Ectodermal cell (in vitro differentiated cells): Measurements from ENCODE around the gene SEC14L1.

ENCODE experiments used
- H3K27ac ChIP-seq: 2 replicates; pipeline ENCODE4 v1.7.0; 2013; ENCODE audit warnings: mild to moderate bottlenecking, low read depth, low read length; ENCODE audit not compliant: insufficient read depth, poor library complexity, severe bottlenecking
- H3K27me3 ChIP-seq: 2 replicates; pipeline ENCODE4 v1.7.0; 2013; ENCODE audit warnings: mild to moderate bottlenecking, low read length; ENCODE audit not compliant: insufficient read depth, control insufficient read depth, poor library complexity, severe bottlenecking
- H3K36me3 ChIP-seq: one replicate; pipeline ENCODE4 v1.7.0; 2013; ENCODE audit warnings: low read length; ENCODE audit not compliant: control insufficient read depth, insufficient read depth
- H3K4me1 ChIP-seq: one replicate; pipeline ENCODE4 v1.7.0; 2013; ENCODE audit warnings: low read length; ENCODE audit not compliant: control insufficient read depth, insufficient read depth
- H3K4me3 ChIP-seq: 2 replicates; pipeline ENCODE4 v1.7.0; 2013; ENCODE audit warnings: low read depth, low read length, control low read depth; ENCODE audit not compliant: insufficient read depth
- H3K9me3 ChIP-seq: 2 replicates; pipeline ENCODE4 v1.7.0; 2013; ENCODE audit warnings: mild to moderate bottlenecking, low read length, moderate library complexity; ENCODE audit not compliant: control insufficient read depth
- WGBS, 2 experiments: methylation state at CpG; one replicate each; pipeline ENCODE4 v1.1.7; 2013; ENCODE audit warnings: missing lambda C conversion rate in 2 of 2; 5-methylcytosine and 5-hydroxymethylcytosine counted together

Gene SEC14L1

DNA sequence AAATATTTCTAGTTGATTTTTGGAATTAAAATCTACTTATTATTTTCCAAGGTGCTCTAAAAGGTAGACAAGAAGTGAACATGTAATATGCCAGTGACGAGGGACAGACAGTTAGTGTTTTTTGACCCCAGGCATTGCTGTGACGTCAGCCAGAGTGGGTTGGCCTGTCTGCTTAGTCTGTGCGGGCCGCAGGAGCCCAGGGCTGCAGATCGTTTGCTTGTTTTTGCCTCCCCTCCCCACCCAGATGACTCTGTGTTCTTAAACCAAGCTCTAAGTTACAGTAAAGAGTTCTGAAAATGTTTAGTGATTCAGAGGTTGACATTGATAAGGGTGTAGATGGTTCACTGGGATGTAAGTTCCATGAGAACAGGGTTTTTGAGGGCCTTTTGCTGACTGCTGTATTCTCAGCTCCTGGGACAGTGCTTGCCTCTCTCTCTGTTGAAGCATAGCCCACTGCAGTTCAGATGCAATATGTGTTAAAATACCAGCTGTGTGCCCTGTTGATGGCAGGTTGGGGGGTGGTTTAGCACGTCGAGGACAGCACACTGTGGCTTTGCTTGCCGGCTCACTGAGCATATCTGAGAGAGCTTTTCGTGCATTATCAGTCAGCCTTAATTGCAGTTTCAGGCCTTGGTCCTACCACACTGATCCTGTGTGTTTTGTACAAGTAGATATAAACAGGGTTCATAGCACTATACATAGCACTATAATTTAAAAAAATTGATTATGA lies 64.8 kb downstream of the SEC14L1 start:
- Histone ChIP-seq H3K9me3 (no peaks in the 10 kb centered on the region), H3K4me1 (no peaks in the 10 kb centered on the region), H3K36me3 (peaks cover 22% of the 10 kb centered on the region), H3K27ac (no peak overlapping the region), H3K27me3 (no peaks in the 10 kb centered on the region), H3K4me3 (no peak overlapping the region)
- 93 to 95% methylated on average over 9 of the region's 9 CpGs for WGBS, 2 experiments

GRCh38 chr17:77206158-77206956 lies 65.6 kb downstream of the SEC14L1 start:
- peaks cover 20% of the 10 kb centered on the region for H3K36me3 ChIP-seq
- 96% methylated on average over 14 of the region's 14 CpGs for WGBS, 2 experiments
- no peak overlapping the region for H3K27ac ChIP-seq
- H3K4me3 ChIP-seq = no peak overlapping the region
- H3K9me3 ChIP-seq = no peaks in the 10 kb centered on the region
- H3K27me3 ChIP-seq = no peaks in the 10 kb centered on the region
- no peaks in the 10 kb centered on the region for H3K4me1 ChIP-seq

DNA sequence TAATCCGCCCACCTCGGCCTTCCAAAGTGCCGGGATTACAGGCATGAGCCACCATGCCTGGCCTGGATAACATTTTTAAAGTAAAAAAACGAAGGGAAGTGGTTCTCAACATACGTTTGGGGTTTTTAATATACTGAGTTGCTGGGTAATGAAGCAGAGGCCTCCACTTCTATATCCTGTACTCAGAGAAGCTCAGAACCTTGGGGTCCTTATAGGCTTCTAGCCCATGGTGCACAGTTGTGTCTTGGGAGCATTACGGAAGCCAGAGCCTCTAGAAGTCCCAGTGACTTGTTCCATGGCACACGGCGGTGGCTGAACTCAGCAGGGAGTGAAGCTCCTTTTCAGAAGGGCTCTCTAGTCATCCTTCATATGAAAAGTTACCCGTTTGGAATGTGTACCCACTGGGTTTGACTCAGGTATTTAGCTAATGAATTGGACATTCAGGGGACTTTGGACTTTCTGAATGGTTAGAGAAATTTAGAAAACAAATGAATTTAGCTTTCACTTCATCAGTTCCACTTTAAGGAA lies 67.0 kb downstream of the SEC14L1 start:
- H3K4me1 ChIP-seq = no peaks in the 10 kb centered on the region
- H3K36me3 ChIP-seq = peaks cover 27% of the 10 kb centered on the region
- 89 to 93% methylated on average over 9 of the region's 9 CpGs for WGBS, 2 experiments
- H3K27ac ChIP-seq = no peak overlapping the region
- H3K4me3 ChIP-seq = no peak overlapping the region
- no peaks in the 10 kb centered on the region for H3K9me3 ChIP-seq
- no peaks in the 10 kb centered on the region for H3K27me3 ChIP-seq

DNA sequence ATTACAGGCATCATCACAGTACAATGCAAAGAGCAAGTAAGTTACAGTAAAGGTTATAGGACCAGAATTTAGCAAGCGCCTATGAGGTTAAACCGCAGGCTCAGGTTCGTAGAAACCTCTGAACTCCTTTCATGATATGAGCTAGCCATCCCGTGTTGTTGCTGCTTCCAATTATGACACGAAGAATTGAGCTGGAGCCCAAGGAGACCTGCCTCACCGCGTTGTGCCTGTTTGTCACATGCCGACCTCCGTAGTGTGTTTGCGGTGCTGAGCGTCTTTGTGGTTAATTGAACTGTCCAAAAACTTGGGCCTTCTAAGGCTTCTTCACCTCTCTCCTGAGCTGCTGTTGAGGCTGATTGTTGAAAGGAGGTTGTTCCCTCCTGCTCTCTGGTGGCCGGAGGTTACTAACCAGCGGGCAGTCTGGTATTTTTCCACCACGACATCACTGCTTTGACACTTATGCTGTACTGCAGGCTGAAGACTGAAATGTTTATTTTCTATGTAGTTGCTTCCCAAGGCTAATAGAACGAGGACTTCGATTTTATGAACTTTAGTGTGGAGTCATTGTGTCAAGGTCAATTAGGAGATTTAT lies 67.5 kb downstream of the SEC14L1 start:
- Histone ChIP-seq H3K36me3 (peaks cover 27% of the 10 kb centered on the region), H3K4me3 (no peak overlapping the region), H3K27ac (peak overlapping the region; percentile 11), H3K27me3 (no peaks in the 10 kb centered on the region), H3K9me3 (no peaks in the 10 kb centered on the region), H3K4me1 (no peaks in the 10 kb centered on the region)
- WGBS, 2 experiments = 86 to 90% methylated on average over 16 of the region's 16 CpGs

- Histone ChIP-seq H3K9me3 (no peaks in the 10 kb centered on the region), H3K27me3 (no peaks in the 10 kb centered on the region), H3K4me3 (no peak overlapping the region), H3K27ac (no peak overlapping the region), H3K4me1 (no peaks in the 10 kb centered on the region), H3K36me3 (peaks cover 27% of the 10 kb centered on the region)
- 95 to 97% methylated on average over 3 of the region's 3 CpGs for WGBS, 2 experiments
Observed at GRCh38 chr17:77208856-77209255, 68.1 kb downstream of the SEC14L1 start.

GRCh38 chr17:77209330-77209748 lies 68.6 kb downstream of the SEC14L1 start:
- Histone ChIP-seq H3K27ac (no peak overlapping the region), H3K9me3 (no peaks in the 10 kb centered on the region), H3K4me3 (no peak overlapping the region), H3K36me3 (peaks cover 27% of the 10 kb centered on the region), H3K4me1 (no peaks in the 10 kb centered on the region), H3K27me3 (no peaks in the 10 kb centered on the region)
- 88 to 92% methylated on average over 13 of the region's 13 CpGs for WGBS, 2 experiments

GRCh38 chr17:77210331-77210730 lies 69.6 kb downstream of the SEC14L1 start:
- Histone ChIP-seq H3K4me3 (no peak overlapping the region), H3K27ac (no peak overlapping the region), H3K4me1 (no peaks in the 10 kb centered on the region), H3K9me3 (no peaks in the 10 kb centered on the region), H3K36me3 (peaks cover 24% of the 10 kb centered on the region), H3K27me3 (no peaks in the 10 kb centered on the region)
- 95 to 96% methylated on average over 7 of the region's 7 CpGs for WGBS, 2 experiments

GRCh38 chr17:77210946-77211541 lies 70.3 kb downstream of the SEC14L1 start:
- H3K4me3 ChIP-seq = no peak overlapping the region
- WGBS, 2 experiments = 91 to 92% methylated on average over 22 of the region's 22 CpGs
- peaks cover 24% of the 10 kb centered on the region for H3K36me3 ChIP-seq

GRCh38 chr17:77211681-77212080 lies 70.9 kb downstream of the SEC14L1 start:
- H3K27me3 ChIP-seq = no peaks in the 10 kb centered on the region
- H3K4me3 ChIP-seq = no peak overlapping the region
- peaks cover 18% of the 10 kb centered on the region for H3K36me3 ChIP-seq
- no peaks in the 10 kb centered on the region for H3K4me1 ChIP-seq
- no peak overlapping the region for H3K27ac ChIP-seq
- no peaks in the 10 kb centered on the region for H3K9me3 ChIP-seq
- WGBS, 2 experiments = 96% methylated on average over 15 of the region's 15 CpGs

More at GRCh38 chr17:77210946-77211541, 70.3 kb downstream of the SEC14L1 start:
- H3K27me3 ChIP-seq = no peaks in the 10 kb centered on the region
- H3K4me1 ChIP-seq = no peaks in the 10 kb centered on the region
- H3K27ac ChIP-seq = no peak overlapping the region
- no peaks in the 10 kb centered on the region for H3K9me3 ChIP-seq
